HEK293T (cell line): ENCODE measurements around the gene ZNF460.

Source experiments
- ARNT ChIP-seq: fragments of 450-650 bp; IDR thresholded peaks from 2 replicates; pipeline ENCODE4 v1.6.1; 2017; ENCODE audit warnings: mild to moderate bottlenecking
- BHLHE40 ChIP-seq: fragments of 450-650 bp; IDR thresholded peaks from 2 replicates; pipeline ENCODE4 v1.6.1; 2016; ENCODE audit warnings: mild to moderate bottlenecking, moderate library complexity, borderline replicate concordance
- ELF4 ChIP-seq: fragments of 450-650 bp; IDR thresholded peaks from 2 replicates; pipeline ENCODE4 v1.6.1; 2017; ENCODE audit warnings: antibody characterized with exemption
- FOXM1 ChIP-seq: fragments of 450-650 bp; IDR thresholded peaks from 2 replicates; pipeline ENCODE4 v1.6.1; 2017; ENCODE audit warnings: mild to moderate bottlenecking, borderline replicate concordance
- HDGF ChIP-seq: fragments of 450-650 bp; IDR thresholded peaks from 2 replicates; pipeline ENCODE4 v1.6.1; 2017; ENCODE audit warnings: antibody characterized with exemption, borderline replicate concordance
- LEF1 ChIP-seq: fragments of 450-650 bp; IDR thresholded peaks from 2 replicates; pipeline ENCODE4 v1.6.1; 2017; ENCODE audit warnings: mild to moderate bottlenecking, borderline replicate concordance
- SP1 ChIP-seq: fragments of 450-650 bp; IDR thresholded peaks from 2 replicates; pipeline ENCODE4 v1.6.1; 2017
- SUZ12 ChIP-seq: fragments of 450-650 bp; IDR thresholded peaks from 2 replicates; pipeline ENCODE4 v1.6.1; 2016; ENCODE audit warnings: mild to moderate bottlenecking
- TARDBP ChIP-seq: fragments of 450-650 bp; IDR thresholded peaks from 2 replicates; pipeline ENCODE4 v1.6.1; 2016
- ZNF384 ChIP-seq: fragments of 450-650 bp; IDR thresholded peaks from 2 replicates; pipeline ENCODE4 v1.6.1; 2016

- TF ChIP-seq ELF4: peak; percentile 68
- TF ChIP-seq SUZ12: no peak
- TF ChIP-seq TARDBP: no peak
- TF ChIP-seq ZNF384: no peak
- TF ChIP-seq SP1: no peak
- TF ChIP-seq BHLHE40: no peak
- no peak for TF ChIP-seq ARNT
- no peak for TF ChIP-seq FOXM1
- no peak for TF ChIP-seq LEF1
- TF ChIP-seq HDGF: no peak
Observed at GRCh38 chr19:57240311-57241090, 39.8 kb upstream of the ZNF460 start, which contains the start of gene ZNF805.
